ENCODE data around the gene WWC1.

GRCh38 chr5:168502563-168503237 is 211.3 kb downstream of the WWC1 start:
- TF ChIP-seq, protein P1, sequence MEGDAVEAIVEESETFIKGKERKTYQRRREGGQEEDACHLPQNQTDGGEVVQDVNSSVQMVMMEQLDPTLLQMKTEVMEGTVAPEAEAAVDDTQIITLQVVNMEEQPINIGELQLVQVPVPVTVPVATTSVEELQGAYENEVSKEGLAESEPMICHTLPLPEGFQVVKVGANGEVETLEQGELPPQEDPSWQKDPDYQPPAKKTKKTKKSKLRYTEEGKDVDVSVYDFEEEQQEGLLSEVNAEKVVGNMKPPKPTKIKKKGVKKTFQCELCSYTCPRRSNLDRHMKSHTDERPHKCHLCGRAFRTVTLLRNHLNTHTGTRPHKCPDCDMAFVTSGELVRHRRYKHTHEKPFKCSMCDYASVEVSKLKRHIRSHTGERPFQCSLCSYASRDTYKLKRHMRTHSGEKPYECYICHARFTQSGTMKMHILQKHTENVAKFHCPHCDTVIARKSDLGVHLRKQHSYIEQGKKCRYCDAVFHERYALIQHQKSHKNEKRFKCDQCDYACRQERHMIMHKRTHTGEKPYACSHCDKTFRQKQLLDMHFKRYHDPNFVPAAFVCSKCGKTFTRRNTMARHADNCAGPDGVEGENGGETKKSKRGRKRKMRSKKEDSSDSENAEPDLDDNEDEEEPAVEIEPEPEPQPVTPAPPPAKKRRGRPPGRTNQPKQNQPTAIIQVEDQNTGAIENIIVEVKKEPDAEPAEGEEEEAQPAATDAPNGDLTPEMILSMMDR (IDR thresholded peaks at IDR 0.05): no peak
- TF ChIP-seq POLR2A (IDR thresholded peaks at IDR 0.05): no peak

Measured in adrenal gland (tissue), 5 donors.